Neural cell (in vitro differentiated cells): ENCODE data around the gene PTPRS. TPM values are rescaled to one million over a fixed set of nuclear protein-coding genes. Genes with fewer than 3 reads are reported as not detected.
A peak's percentile ranks its signal among the peaks of the same experiment; 100 is the strongest.

ENCODE experiments used
- H2AFZ ChIP-seq: fragments of 200-600, 300-800 bp; sonication (generic), shearing (Covaris generic); 2 replicates; pipeline ENCODE4 v1.6.0; 2014; ENCODE audit warnings: low read depth, mild to moderate bottlenecking, antibody characterized with exemption, low read length, moderate library complexity
- H3F3A ChIP-seq: fragments of 200-600 bp; shearing (Covaris generic); 2 replicates; pipeline ENCODE4 v1.6.1; 2016; ENCODE audit warnings: mild to moderate bottlenecking, moderate library complexity, mixed read lengths, antibody characterized with exemption, low read length; ENCODE audit not compliant: insufficient read depth, poor library complexity, severe bottlenecking
- H3K27ac ChIP-seq: fragments of 200-600, 300-800 bp; sonication (generic), shearing (Covaris generic); 2 replicates; pipeline ENCODE4 v1.5.1; 2014; ENCODE audit warnings: mild to moderate bottlenecking, low read length, moderate library complexity
- H3K27me3 ChIP-seq: fragments of 300-800, 200-600 bp; sonication (generic), shearing (Covaris generic); 2 replicates; pipeline ENCODE4 v1.6.0; 2014; ENCODE audit warnings: mild to moderate bottlenecking, low read depth, low read length, moderate library complexity; ENCODE audit not compliant: insufficient read depth
- H3K36me3 ChIP-seq: fragments of 300-800, 200-600 bp; sonication (generic), shearing (Covaris generic); 2 replicates; pipeline ENCODE4 v1.5.1; 2014; ENCODE audit warnings: mild to moderate bottlenecking, antibody characterized with exemption, low read length, moderate library complexity; ENCODE audit not compliant: insufficient read depth
- H3K4me2 ChIP-seq: fragments of 300-800, 200-600 bp; sonication (generic), shearing (Covaris generic); 2 replicates; pipeline ENCODE4 v1.6.0; 2014; ENCODE audit warnings: mild to moderate bottlenecking, low read length
- H3K4me3 ChIP-seq: fragments of 300-800, 200-600 bp; sonication (generic), shearing (Covaris generic); 2 replicates; pipeline ENCODE4 v1.5.1; 2014; ENCODE audit warnings: mild to moderate bottlenecking, low read length, moderate library complexity
- H3K79me2 ChIP-seq: fragments of 200-600 bp; shearing (Covaris generic); replicated peaks from 2 replicates; pipeline ENCODE4 v1.6.0; 2014; ENCODE audit warnings: mild to moderate bottlenecking, low read length, moderate library complexity; ENCODE audit not compliant: insufficient read depth
- H3K9ac ChIP-seq: fragments of 300-800, 200-600 bp; sonication (generic), shearing (Covaris generic); 2 replicates; pipeline ENCODE4 v1.6.1; 2016; ENCODE audit warnings: mild to moderate bottlenecking, low read length, mixed read lengths
- H3K9me2 ChIP-seq: fragments of 200-600 bp; shearing (Covaris generic); 2 replicates; pipeline ENCODE4 v1.6.1; 2016; ENCODE audit warnings: mild to moderate bottlenecking, low read length, mixed read lengths; ENCODE audit not compliant: insufficient read depth
- H3K9me3 ChIP-seq: fragments of 200-600, 300-800 bp; sonication (generic), shearing (Covaris generic); 2 replicates; pipeline ENCODE4 v1.6.1; 2016; ENCODE audit warnings: mild to moderate bottlenecking, mixed run types, low read length, moderate library complexity, mixed read lengths
- H4K20me1 ChIP-seq: fragments of 200-600 bp; shearing (Covaris generic); 2 replicates; pipeline ENCODE4 v1.6.1; 2016; ENCODE audit warnings: mild to moderate bottlenecking, mixed run types; ENCODE audit not compliant: insufficient read depth
- CTCF ChIP-seq: fragments of 450-650 bp; IDR thresholded peaks from 2 replicates; pipeline ENCODE4 v1.5.1; 2014; ENCODE audit warnings: antibody characterized with exemption, mild to moderate bottlenecking, moderate library complexity; ENCODE audit not compliant: poor library complexity, severe bottlenecking
- EP300 ChIP-seq: fragments of 450-650 bp; conservative IDR thresholded peaks from 2 replicates; pipeline ENCODE4 v1.6.1; 2014; ENCODE audit warnings: antibody characterized with exemption, mild to moderate bottlenecking, moderate library complexity; ENCODE audit not compliant: poor library complexity, severe bottlenecking
- EZH2 ChIP-seq: fragments of 200-600, 300-800 bp; shearing (Covaris generic), sonication (generic); IDR thresholded peaks from 2 replicates; pipeline ENCODE4 v1.6.1; 2014; ENCODE audit warnings: antibody characterized with exemption, low read length, borderline replicate concordance, mild to moderate bottlenecking; ENCODE audit not compliant: insufficient read depth, poor library complexity, severe bottlenecking
- MXI1 ChIP-seq: fragments of 450-650 bp; conservative IDR thresholded peaks from 2 replicates; pipeline ENCODE4 v1.6.1; 2014; ENCODE audit warnings: antibody characterized with exemption, mild to moderate bottlenecking; ENCODE audit not compliant: poor library complexity, severe bottlenecking
- POLR2AphosphoS5 ChIP-seq: IDR thresholded peaks from 2 replicates; pipeline ENCODE4 v1.6.1; 2012
- RAD21 ChIP-seq: fragments of 450-650 bp; conservative IDR thresholded peaks from 2 replicates; pipeline ENCODE4 v1.6.1; 2014; ENCODE audit warnings: antibody characterized with exemption, mild to moderate bottlenecking, moderate library complexity
- SMC3 ChIP-seq: fragments of 450-650 bp; conservative IDR thresholded peaks from 2 replicates; pipeline ENCODE4 v1.6.1; 2014; ENCODE audit warnings: antibody characterized with exemption, mild to moderate bottlenecking, moderate library complexity; ENCODE audit not compliant: poor library complexity
- TAF1 ChIP-seq: IDR thresholded peaks from 2 replicates; pipeline ENCODE4 v1.6.1; 2012; ENCODE audit warnings: low read depth
- polyA plus RNA-seq: library from polyadenylated mRNA; depleted of rRNA; stranded (reverse); fragments of >200 nt; gene quantifications from 2 replicates; pipeline ENCODE4 v1.2.3, GENCODE V29; 2014
- TF ChIP-seq, protein P1 (sequence below): IDR thresholded peaks from 2 replicates; pipeline ENCODE4 v1.6.1; 2012; ENCODE audit warnings: borderline replicate concordance

The PTPRS gene
- polyA plus RNA-seq, 1 donor from 2014 or later, result 121 TPM

GRCh38 chr19:5308451-5309437, 31.9 kb downstream of the PTPRS start:
- no peak for TF ChIP-seq MXI1
- no peak for TF ChIP-seq SMC3
- TF ChIP-seq EP300, result peak; percentile 26
- TF ChIP-seq, protein P1, sequence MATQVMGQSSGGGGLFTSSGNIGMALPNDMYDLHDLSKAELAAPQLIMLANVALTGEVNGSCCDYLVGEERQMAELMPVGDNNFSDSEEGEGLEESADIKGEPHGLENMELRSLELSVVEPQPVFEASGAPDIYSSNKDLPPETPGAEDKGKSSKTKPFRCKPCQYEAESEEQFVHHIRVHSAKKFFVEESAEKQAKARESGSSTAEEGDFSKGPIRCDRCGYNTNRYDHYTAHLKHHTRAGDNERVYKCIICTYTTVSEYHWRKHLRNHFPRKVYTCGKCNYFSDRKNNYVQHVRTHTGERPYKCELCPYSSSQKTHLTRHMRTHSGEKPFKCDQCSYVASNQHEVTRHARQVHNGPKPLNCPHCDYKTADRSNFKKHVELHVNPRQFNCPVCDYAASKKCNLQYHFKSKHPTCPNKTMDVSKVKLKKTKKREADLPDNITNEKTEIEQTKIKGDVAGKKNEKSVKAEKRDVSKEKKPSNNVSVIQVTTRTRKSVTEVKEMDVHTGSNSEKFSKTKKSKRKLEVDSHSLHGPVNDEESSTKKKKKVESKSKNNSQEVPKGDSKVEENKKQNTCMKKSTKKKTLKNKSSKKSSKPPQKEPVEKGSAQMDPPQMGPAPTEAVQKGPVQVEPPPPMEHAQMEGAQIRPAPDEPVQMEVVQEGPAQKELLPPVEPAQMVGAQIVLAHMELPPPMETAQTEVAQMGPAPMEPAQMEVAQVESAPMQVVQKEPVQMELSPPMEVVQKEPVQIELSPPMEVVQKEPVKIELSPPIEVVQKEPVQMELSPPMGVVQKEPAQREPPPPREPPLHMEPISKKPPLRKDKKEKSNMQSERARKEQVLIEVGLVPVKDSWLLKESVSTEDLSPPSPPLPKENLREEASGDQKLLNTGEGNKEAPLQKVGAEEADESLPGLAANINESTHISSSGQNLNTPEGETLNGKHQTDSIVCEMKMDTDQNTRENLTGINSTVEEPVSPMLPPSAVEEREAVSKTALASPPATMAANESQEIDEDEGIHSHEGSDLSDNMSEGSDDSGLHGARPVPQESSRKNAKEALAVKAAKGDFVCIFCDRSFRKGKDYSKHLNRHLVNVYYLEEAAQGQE, result no peak
- no peak for TF ChIP-seq RAD21
- H4K20me1 ChIP-seq, result peaks cover 15% of the 10 kb centered on the region
- H3K27ac ChIP-seq, result peak overlapping the region; percentile 80
- no peak overlapping the region for H2AFZ ChIP-seq
- no peaks in the 10 kb centered on the region for H3K9me3 ChIP-seq
- H3K9ac ChIP-seq, result peak overlapping the region; percentile 55
- peaks cover 52% of the 10 kb centered on the region for H3K79me2 ChIP-seq
- H3F3A ChIP-seq, result no peaks in the 10 kb centered on the region
- H3K9me2 ChIP-seq, result no peaks in the 10 kb centered on the region
- H3K27me3 ChIP-seq, result no peaks in the 10 kb centered on the region
- no peaks in the 10 kb centered on the region for H3K36me3 ChIP-seq
- H3K4me2 ChIP-seq, result no peak overlapping the region
- peak overlapping the region; percentile 30 for H3K4me3 ChIP-seq

- Histone ChIP-seq H3K9me3 (no peaks in the 10 kb centered on the region), H3K27me3 (no peaks in the 10 kb centered on the region), H3K36me3 (no peaks in the 10 kb centered on the region), H3K9me2 (no peaks in the 10 kb centered on the region), H3K4me2 (no peak overlapping the region), H3F3A (no peaks in the 10 kb centered on the region), H3K9ac (peak overlapping the region; percentile 55), H4K20me1 (peaks cover 8% of the 10 kb centered on the region), H3K79me2 (peaks cover 55% of the 10 kb centered on the region), H3K4me3 (no peak overlapping the region), H3K27ac (peak overlapping the region; percentile 80), H2AFZ (no peak overlapping the region)
- no peak for TF ChIP-seq MXI1
- TF ChIP-seq, protein P1, result no peak
- no peak for TF ChIP-seq POLR2AphosphoS5
- no peak for TF ChIP-seq EP300
- no peak for TF ChIP-seq CTCF
- no peak for TF ChIP-seq RAD21
- TF ChIP-seq TAF1, result no peak
- no peak for TF ChIP-seq EZH2
- no peak for TF ChIP-seq SMC3
These were observed 33.0 kb downstream of the PTPRS start for GRCh38 chr19:5307655-5308054.
